Transverse colon (tissue), 4 donors: ENCODE results near the gene ECM1. TPM values are rescaled to one million over a fixed set of nuclear protein-coding genes. Genes with fewer than 3 reads are reported as not detected.

ENCODE experiments used
- DNase-seq: peaks from one replicate; pipeline ENCODE4 v3.0.0-alpha.2; 2019
- H3K27ac ChIP-seq, 4 donors: fragments of 200-600 bp; sonication (generic); 2 replicates each; pipeline ENCODE4 v1.5.1; 2016 to 2018; ENCODE audit warnings: inconsistent platforms in 4 of 4
- H3K27me3 ChIP-seq: fragments of 200-600 bp; sonication (generic); 2 replicates; pipeline ENCODE4 v1.5.1; 2017; ENCODE audit warnings: inconsistent platforms
- H3K36me3 ChIP-seq, 4 donors: fragments of 200-600 bp; sonication (generic); 2 replicates each; pipeline ENCODE4 v1.5.1; 2017 to 2019; ENCODE audit warnings: inconsistent platforms in 4 of 4
- H3K4me1 ChIP-seq, 4 donors: fragments of 200-600 bp; sonication (generic); 2 replicates each; pipeline ENCODE4 v1.5.1; 2017 to 2020; ENCODE audit warnings: inconsistent platforms in 4 of 4
- H3K4me3 ChIP-seq, 4 donors: fragments of 200-600 bp; sonication (generic); 1 replicate in 1 of 4; 2 replicates in 3 of 4; pipeline versions ENCODE4 v1.5.1 to v1.6.1; 2017 to 2019; ENCODE audit warnings: inconsistent platforms in 4 of 4
- H3K9me3 ChIP-seq, 2 donors: fragments of 200-600 bp; sonication (generic); 2 replicates each; pipeline ENCODE4 v1.5.1; 2017 to 2019; ENCODE audit warnings: inconsistent platforms in 2 of 2
- EP300 ChIP-seq: sonication (generic); formaldehyde crosslinking; IDR thresholded peaks from one replicate; pipeline ENCODE4 v1.6.1; 2017; ENCODE audit warnings: antibody characterized with exemption, low read depth
- POLR2A ChIP-seq: fragments of 450-650 bp; IDR thresholded peaks from one replicate; pipeline ENCODE4 v1.6.1; 2016; ENCODE audit warnings: antibody characterized with exemption, mild to moderate bottlenecking, moderate library complexity
- POLR2AphosphoS5 ChIP-seq, 3 donors: sonication (generic); formaldehyde crosslinking; IDR thresholded peaks; one replicate each; pipeline ENCODE4 v1.6.1; 2016; ENCODE audit warnings: antibody characterized with exemption in 3 of 3
- WGBS, 2 donors: methylation state at CpG; one replicate each; pipeline ENCODE4 v1.1.5; 2018; ENCODE audit warnings: low coverage in 1 of 2; 5-methylcytosine and 5-hydroxymethylcytosine counted together
- in situ Hi-C, 4 donors: fragments of 200-750 bp; cut with MboI; loops; one replicate each; pipeline versions ENCODE4 v1.15.0 to v1.15.1; 2017; ENCODE audit warnings: low sequenced_read_pairs in 3 of 4, low pct_ligation_motif_present in 1 of 4, low pct_unique_long_range_greater_than_20kb in 1 of 4
- intact Hi-C: fragments of 100-400 bp; cut with DNase I; formaldehyde crosslinking; loops from one replicate; pipeline ENCODE4 v1.15.1; 2023; ENCODE audit warnings: low total_unique reads
- total RNA-seq, 4 donors: library from RNA; depleted of rRNA; stranded (reverse); fragments of >200 nt; gene quantifications; one replicate each; pipeline ENCODE4 v1.1.0, GENCODE V29; 2016
- TF ChIP-seq, protein P1 (sequence below), 5 experiments: fragments of 200-600 bp in 3 of 5; fragments of 450-650 bp in 2 of 5; sonication (generic) in 3 of 5; IDR thresholded peaks; 1 replicate in 2 of 5; 2 replicates in 3 of 5; pipeline ENCODE4 v1.5.1; 2016 to 2017; ENCODE audit warnings: antibody characterized with exemption in 5 of 5, inconsistent platforms in 3 of 5, mild to moderate bottlenecking in 2 of 5, moderate library complexity in 1 of 5

ECM1 gene
- total RNA-seq, 4 donors from 2014 or later, result 1.5 to 5.4 (median 3.3) TPM

DNA sequence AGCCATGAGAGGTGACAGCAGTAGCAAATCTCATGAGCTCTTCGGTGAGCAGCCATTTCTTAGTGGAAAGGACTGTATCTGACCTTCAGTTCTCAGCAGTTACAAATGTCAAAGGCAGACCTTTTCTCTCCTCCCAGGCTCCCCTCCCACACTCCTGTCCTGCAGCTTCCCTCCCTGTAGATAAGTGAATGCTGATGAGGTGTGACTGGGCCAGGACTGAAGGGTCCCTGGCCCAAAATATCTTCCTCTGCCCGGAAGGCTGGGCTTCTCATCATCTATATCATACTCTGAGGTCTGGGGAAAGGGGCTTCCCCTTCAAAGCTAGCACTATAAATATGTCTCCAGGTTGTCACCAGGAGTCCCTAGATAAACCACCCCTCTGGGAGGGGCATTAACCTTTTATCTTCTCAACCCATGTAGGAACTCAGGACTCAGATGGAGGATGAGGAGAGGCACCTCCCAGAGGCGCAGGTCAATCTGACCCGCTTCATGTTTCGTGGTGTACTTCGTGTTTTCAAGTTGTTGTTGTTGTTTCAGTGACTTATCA lies 37.6 kb downstream of the ECM1 start:
- DNase-seq, result no peak
- no peak overlapping the region for H3K27ac ChIP-seq
- H3K4me1 ChIP-seq, result peaks cover 0 to 24% (median 18%) of the 10 kb centered on the region in 4 donors
- 83 to 92% methylated on average over 6 of the region's 6 CpGs for WGBS, 2 donors
- intact Hi-C loops, result no loop called here
- no peak overlapping the region for H3K4me3 ChIP-seq
- TF ChIP-seq POLR2AphosphoS5 (IDR thresholded peaks at IDR 0.05) (no peak), EP300 (no peak), POLR2A (no peak)
- TF ChIP-seq, protein P1, sequence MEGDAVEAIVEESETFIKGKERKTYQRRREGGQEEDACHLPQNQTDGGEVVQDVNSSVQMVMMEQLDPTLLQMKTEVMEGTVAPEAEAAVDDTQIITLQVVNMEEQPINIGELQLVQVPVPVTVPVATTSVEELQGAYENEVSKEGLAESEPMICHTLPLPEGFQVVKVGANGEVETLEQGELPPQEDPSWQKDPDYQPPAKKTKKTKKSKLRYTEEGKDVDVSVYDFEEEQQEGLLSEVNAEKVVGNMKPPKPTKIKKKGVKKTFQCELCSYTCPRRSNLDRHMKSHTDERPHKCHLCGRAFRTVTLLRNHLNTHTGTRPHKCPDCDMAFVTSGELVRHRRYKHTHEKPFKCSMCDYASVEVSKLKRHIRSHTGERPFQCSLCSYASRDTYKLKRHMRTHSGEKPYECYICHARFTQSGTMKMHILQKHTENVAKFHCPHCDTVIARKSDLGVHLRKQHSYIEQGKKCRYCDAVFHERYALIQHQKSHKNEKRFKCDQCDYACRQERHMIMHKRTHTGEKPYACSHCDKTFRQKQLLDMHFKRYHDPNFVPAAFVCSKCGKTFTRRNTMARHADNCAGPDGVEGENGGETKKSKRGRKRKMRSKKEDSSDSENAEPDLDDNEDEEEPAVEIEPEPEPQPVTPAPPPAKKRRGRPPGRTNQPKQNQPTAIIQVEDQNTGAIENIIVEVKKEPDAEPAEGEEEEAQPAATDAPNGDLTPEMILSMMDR (IDR thresholded peaks at IDR 0.05), result no peak
- H3K9me3 ChIP-seq, result no peaks in the 10 kb centered on the region
- in situ Hi-C loops, result no loop called here
- no peaks in the 10 kb centered on the region for H3K36me3 ChIP-seq
- H3K27me3 ChIP-seq, result peaks cover 3% of the 10 kb centered on the region

DNA sequence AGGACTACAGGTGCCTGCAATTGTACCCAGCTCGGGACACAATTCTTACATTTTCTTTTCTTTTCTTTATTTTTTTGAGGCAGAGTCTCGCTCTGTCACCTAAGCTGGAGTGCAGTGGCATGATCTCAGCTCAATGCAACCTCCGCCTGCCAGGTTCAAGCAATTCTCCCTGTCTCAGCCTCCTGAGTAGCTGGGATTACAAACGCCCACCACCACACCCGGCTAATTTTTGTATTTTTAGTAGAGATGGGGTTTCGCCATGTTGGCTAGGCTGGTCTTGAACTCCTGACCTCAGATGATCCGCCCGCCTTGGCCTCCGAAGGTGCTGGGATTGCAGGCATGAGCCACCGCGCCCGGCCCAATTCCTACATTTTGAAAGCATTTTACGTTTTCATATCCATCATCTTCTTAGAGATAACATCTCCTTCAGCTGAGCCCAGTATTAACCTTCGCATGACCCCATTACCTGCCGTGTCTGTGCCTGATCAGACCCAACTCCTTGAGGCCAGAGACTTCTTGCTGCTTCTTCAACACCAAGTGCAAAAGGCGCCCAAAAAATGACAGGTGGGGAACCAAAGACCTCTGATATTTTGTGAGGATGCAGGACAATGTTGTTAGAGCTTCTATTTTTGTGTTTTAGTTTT lies 38.5 kb downstream of the ECM1 start:
- Histone ChIP-seq H3K27ac (no peak overlapping the region), H3K9me3 (no peaks in the 10 kb centered on the region), H3K27me3 (peaks cover 3% of the 10 kb centered on the region), H3K4me3 (no peak overlapping the region), H3K4me1 (peaks cover 0 to 29% (median 22%) of the 10 kb centered on the region in 4 donors), H3K36me3 (no peaks in the 10 kb centered on the region)
- intact Hi-C loops, result no loop called here
- in situ Hi-C loops, result no loop called here
- 89 to 95% methylated on average over 6 to 16 of the region's 16 CpGs for WGBS, 2 donors
- TF ChIP-seq POLR2AphosphoS5 (IDR thresholded peaks at IDR 0.05), result no peak
- no peak for TF ChIP-seq EP300
- TF ChIP-seq, protein P1 (IDR thresholded peaks at IDR 0.05), result no peak
- no peak for TF ChIP-seq POLR2A
- DNase-seq, result no peak

DNA sequence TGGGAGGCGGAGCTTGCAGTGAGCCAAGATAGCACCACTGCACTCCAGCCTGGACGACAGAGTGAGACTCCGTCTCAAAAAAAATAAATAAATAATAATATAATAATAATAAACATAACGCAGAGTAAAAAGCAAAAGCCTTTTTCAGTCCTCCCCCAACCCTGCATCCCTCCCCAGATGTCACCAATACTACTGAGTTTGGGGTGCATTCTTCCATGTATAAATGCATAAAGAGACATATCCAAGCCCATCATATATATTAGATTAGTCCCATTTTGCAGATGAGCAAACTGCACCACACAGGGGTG lies 40.4 kb downstream of the ECM1 start:
- Histone ChIP-seq H3K9me3 (no peaks in the 10 kb centered on the region), H3K4me1 (peaks cover 6 to 45% (median 37%) of the 10 kb centered on the region in 4 donors), H3K36me3 (no peaks in the 10 kb centered on the region), H3K27me3 (peaks cover 3% of the 10 kb centered on the region), H3K27ac (peak overlapping the region; percentile 79 to 86 (median 84)), H3K4me3 (peak overlapping the region in 3 of 4 donors; percentile 49 to 65 (median 58))
- no peak for DNase-seq
- in situ Hi-C loops (no loop called here), intact Hi-C loops (no loop called here)
- TF ChIP-seq EP300 (no peak), POLR2AphosphoS5 (IDR thresholded peaks at IDR 0.05) (no peak), POLR2A (no peak)
- TF ChIP-seq, protein P1 (IDR thresholded peaks at IDR 0.05), result no peak
- WGBS, 2 donors, result 29 to 46% methylated on average over 2 to 4 of the region's 4 CpGs

DNA sequence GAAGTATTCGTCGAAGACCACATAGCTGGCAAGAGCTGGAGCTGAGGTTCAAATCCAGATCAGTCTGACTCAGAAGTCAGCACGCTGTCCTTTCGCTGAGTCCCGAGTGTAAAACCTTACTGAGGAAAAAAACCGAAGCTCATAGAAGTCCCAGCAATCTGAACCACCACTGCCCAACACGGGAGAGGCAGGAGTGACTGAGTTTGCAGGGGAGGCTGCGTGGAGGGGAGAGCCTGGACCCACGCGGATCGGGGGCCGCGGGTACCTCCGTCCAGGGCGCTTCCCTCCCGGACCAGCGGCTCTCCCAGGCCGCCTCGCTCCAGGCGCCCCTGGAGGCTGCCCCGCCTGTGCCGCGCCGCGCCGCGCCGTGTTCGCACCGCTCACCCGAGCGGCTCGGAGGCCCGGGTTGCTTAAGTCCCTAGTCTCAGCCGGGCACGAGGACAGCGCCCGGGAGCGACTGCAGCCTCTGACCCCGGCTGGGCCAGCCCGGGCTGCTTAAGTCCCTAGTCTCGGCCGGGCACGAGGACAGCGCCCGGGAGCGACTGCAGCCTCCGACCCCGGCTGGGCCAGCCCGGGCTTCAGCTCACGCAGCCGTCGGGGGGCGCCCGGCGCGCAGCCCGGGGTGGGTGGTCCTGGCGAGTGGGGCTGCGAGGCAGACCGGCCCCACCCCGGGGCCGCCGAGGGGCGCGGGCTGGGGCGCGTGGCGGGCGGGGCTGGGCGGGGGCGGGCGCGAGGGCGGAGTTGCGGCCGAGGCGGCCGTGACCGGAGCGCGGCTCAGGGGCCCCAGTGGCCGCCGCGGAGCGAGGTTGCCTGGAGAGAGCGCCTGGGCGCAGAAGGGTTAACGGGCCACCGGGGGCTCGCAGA lies 41.0 kb downstream of the ECM1 start, which contains the start of gene ADAMTSL4:
ADAMTSL4 (plus strand) TSS at position 777 of the 864 bp plus-strand sequence. CDS start 2,881 bp downstream, outside the sequence.
- peaks cover 6 to 45% (median 38%) of the 10 kb centered on the region in 4 donors for H3K4me1 ChIP-seq
- in situ Hi-C loops, result no loop called here
- TF ChIP-seq POLR2A (peak; percentile 14), EP300 (no peak), POLR2AphosphoS5 (IDR thresholded peaks at IDR 0.05) (peak in 2 of 3 donors; percentile 31 to 36)
- TF ChIP-seq, protein P1 (IDR thresholded peaks at IDR 0.05), result peak in 2 of 5 experiments; percentile 20 to 31

More for the DNA sequence above, 41.0 kb downstream of the ECM1 start, which contains the start of gene ADAMTSL4:
- intact Hi-C loops, result no loop called here
- H3K27ac ChIP-seq, result peak within 1 kb of the TSS; percentile 79 to 86 (median 84)
- H3K4me3 ChIP-seq, result peak within 1 kb of the TSS; percentile 49 to 65 (median 60)
- peaks cover 3% of the 10 kb centered on the region for H3K27me3 ChIP-seq
- H3K9me3 ChIP-seq, result no peaks in the 10 kb centered on the region
- no peaks in the 10 kb centered on the region for H3K36me3 ChIP-seq
- DNase-seq, result peak; percentile 68
- 0 to 17% methylated on average over 2 to 46 of the region's 91 CpGs for WGBS, 2 donors
